NCI-H345 treated with DMSO at 0.1 percent for 48 hours (cell line): ENCODE measurements around the gene CHST8.
"Not testable (repeated sequence)": the region's sequence is repeated elsewhere in the genome, so short reads cannot be mapped to it uniquely, and the experiment has no call there.

Experiments
- DNase-seq: peaks from one replicate; lab custom pipeline; 2025; ENCODE audit not compliant: unreplicated experiment; lab: John Stamatoyannopoulos, UW

The CHST8 gene

GRCh38 chr19:33641956-33642498, 20.3 kb downstream of the CHST8 start:
- no peak for DNase-seq

DNA sequence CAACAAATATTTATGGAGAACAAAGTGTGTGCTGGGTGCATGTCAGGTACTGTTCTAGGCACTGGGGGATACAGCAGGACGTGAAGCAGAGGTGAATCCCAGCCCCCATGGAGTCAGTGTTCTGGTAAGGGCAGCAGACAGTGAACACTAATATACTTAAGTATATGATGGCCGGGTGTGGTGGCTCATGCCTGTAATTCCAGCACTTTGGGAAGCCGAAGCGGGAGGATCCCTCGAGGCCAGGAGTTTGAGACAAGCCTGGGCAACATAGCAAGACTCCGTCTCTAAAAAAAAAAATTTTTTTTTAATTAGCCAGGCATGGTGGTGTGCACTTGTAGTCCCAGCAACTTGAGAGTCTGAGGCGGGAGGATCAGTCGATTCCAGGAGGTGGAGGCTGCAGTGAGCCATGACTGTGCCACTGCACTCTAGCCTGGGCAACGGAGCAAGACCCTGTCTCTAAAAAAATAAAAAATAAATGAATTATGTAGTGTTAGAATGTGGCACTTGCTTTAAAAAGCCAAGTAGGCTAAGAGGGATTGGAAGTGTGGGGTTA, 22.6 kb downstream of the CHST8 start:
- no peak for DNase-seq

DNA sequence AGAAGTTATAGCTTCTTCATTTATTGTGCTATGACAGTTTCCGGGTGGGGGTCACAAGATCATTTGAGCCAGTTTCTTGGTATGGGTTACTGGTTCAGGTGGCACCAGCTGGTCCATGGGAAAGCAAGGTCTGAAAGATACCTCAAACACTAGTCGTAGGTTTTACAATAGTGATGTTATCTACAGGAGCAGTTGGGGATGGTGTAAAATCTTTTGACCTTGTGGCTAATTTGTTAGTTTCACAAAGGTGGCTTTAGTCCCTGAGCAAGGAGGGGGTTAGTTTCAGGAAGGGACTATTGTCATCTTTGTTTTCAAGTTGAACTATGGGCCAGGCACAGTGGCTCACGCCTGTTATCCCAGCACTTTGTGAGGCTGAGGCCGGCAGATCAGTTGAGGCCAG, 24.6 kb downstream of the CHST8 start:
- DNase-seq = no peak

DNA sequence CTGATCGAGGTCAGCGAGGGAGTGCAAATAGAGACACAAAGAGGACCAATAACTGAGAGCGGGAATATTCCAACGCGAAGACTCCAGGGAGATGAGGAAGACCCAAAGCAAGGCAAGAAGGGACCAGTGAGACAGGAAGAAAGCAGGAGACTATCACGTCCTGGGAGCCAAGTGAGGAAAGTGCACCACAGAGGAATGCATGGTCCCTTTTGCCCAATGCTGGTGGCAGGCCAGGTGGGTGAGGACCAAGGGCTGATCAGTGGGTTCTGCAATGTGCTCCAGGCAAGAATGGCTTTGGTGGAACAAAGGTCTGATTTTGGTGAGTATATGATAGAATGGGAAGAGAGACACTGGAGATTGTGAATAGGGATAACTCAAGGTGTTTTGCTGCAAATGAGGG, 25.4 kb downstream of the CHST8 start:
- no peak for DNase-seq

GRCh38 chr19:33649627-33650305, 28.0 kb downstream of the CHST8 start:
- no peak for DNase-seq

DNA sequence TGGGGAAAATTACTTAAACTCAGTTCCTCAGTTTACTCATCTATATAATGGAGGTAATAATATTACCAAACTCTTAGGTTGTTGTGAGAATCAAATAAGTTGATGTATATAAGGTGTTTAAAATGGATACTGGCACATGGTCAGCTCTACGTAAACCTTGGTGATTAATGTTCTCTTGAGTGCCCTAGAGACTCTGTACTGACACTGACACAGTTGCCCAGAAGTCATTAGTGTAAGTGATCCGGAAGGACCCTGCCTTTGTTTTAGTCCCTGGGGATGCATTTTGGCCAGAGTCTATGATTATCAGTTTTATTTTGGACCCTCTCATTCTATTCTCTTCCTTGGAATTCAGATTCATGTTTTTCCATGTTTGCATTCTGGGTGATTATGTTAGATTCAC, 31.9 kb downstream of the CHST8 start:
- DNase-seq = no peak

DNA sequence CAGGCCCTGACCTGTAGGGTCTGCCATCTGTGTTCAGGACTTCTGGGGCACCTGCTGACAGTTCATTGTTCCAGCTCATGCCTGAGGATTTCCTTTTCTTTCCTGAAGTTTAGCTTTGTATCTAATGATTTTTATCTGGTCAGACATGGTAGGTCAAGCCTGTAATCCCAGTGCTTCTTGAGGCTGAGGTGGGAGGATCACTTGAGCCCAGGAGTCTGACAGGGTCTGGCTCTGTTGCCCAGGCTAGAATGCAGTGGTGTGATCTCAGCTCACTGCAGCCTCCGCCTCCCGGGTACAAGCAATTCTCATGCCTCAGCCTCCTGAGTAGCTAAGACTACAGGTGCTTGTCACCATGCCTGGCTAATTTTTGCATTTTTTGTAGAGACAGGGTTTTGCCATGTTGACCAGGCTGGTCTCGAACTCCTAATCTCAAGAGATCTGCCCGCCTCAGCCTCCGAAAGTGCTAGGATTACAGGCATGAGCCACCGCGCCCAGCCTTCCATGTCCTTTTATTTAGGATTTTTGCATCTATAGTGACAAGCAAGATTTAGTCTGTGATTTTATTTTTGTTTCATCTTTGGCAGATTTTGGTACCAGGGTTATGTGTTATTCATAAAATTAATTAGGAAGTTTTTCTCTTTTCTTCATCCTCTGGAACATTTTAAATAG, 33.2 kb downstream of the CHST8 start:
- no peak for DNase-seq

DNA sequence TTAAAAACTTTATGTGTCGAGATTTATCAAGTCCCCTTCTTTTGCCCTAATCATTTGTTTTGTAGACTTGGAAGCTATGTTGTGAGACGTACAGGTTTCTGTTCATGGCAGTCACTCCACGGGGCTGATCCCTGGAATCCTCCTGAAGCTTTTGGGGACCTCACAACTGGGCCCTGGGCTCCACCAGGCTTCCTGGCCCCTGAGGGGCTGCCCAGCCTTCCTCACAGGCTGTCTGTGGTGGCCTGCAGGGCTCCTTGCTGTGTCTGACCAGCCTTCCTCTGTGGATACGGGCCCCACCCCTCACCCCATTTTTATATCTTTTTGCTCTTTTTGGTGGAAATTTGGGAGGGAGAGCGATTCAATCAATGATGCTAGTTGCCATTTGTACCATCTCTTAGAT, 38.1 kb downstream of the CHST8 start:
- DNase-seq = no peak

GRCh38 chr19:33660410-33661124, 38.8 kb downstream of the CHST8 start:
- DNase-seq = no peak

GRCh38 chr19:33661336-33661735, 39.6 kb downstream of the CHST8 start:
- no peak for DNase-seq

- DNase-seq = no peak
These were observed 40.8 kb downstream of the CHST8 start for GRCh38 chr19:33662391-33663092.

DNA sequence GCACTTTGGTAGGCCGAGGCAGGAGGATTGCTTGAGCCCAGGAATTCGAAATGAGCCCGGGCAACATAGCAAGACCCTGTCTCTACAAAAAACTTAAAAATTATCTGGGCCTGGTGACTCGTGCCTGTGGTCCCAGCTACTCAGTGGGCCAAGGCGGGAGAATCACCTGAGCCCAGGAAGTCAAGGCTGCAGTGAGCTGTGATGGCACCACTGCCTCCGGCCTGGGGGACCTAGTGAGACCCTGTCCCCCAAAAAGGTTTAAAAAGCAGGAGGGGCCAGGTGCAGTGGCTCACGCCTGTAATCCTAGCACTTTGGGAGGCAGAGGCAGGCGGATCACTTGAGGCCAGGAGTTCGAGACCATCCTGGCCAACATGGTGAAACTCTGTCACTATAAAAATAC, 41.6 kb downstream of the CHST8 start:
- not testable (repeated sequence) for DNase-seq

DNA sequence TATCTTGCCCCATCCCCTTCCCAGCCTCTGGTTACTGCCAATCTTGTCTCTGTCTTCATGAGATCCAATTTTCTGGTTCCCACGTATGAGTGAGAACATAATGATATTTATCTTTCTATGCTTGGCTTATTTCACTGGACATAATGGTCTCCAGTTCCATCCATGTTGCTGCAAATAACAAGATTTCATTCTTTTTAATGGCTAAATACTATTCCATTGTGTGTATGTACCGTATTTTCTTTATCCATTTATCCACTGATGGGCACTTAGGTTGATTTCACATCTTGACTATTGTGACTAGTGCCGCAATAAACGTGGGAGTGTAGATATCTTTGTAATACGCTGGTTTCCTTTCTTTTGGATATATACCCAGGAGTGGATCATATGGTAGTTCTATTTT, 43.0 kb downstream of the CHST8 start:
- DNase-seq = no peak

- no peak for DNase-seq
These were observed 44.2 kb downstream of the CHST8 start for GRCh38 chr19:33665776-33666595.

GRCh38 chr19:33667141-33667650, 45.4 kb downstream of the CHST8 start:
- no peak for DNase-seq

GRCh38 chr19:33667881-33668280, 46.1 kb downstream of the CHST8 start:
- no peak for DNase-seq

- no peak for DNase-seq
These were observed 47.2 kb downstream of the CHST8 start for GRCh38 chr19:33668968-33669367.

GRCh38 chr19:33669376-33669775, 47.6 kb downstream of the CHST8 start:
- no peak for DNase-seq

GRCh38 chr19:33670398-33670797, 48.6 kb downstream of the CHST8 start:
- no peak for DNase-seq

GRCh38 chr19:33671211-33671610, 49.5 kb downstream of the CHST8 start:
- no peak for DNase-seq
